H1 (cell line): ENCODE measurements around the gene ASXL1. TPM values are rescaled to one million over a fixed set of nuclear protein-coding genes. Genes with fewer than 3 reads are reported as not detected.

Experiments
- ATF2 ChIP-seq: IDR thresholded peaks from 2 replicates; pipeline ENCODE4 v1.6.1; 2012; ENCODE audit warnings: low read length, inconsistent platforms
- CTBP2 ChIP-seq: IDR thresholded peaks from 2 replicates; pipeline ENCODE4 v1.7.0; 2011; ENCODE audit warnings: borderline replicate concordance, mild to moderate bottlenecking, moderate library complexity, mixed read lengths, low read length; ENCODE audit not compliant: insufficient read depth, insufficient read length
- EGR1 ChIP-seq: IDR thresholded peaks from 2 replicates; pipeline ENCODE4 v1.6.1; 2011; ENCODE audit warnings: low read depth, low read length, borderline replicate concordance
- JUND ChIP-seq: IDR thresholded peaks from 2 replicates; pipeline ENCODE4 v1.6.1; 2011; ENCODE audit warnings: mild to moderate bottlenecking, improper control_type of control experiment, low read length
- KDM5A ChIP-seq: fragments of 200-600 bp; IDR thresholded peaks from 2 replicates; pipeline ENCODE4 v1.7.1; 2012; ENCODE audit warnings: mild to moderate bottlenecking, low read length, inconsistent platforms, mixed read lengths
- MAFK ChIP-seq: IDR thresholded peaks from 2 replicates; pipeline ENCODE4 v1.6.1; 2012; ENCODE audit warnings: low read depth, mild to moderate bottlenecking, improper control_type of control experiment, low read length
- POU5F1 ChIP-seq: IDR thresholded peaks from 2 replicates; pipeline ENCODE4 v1.6.1; 2011; ENCODE audit warnings: low read depth, mild to moderate bottlenecking, low read length, moderate library complexity
- YY1 ChIP-seq: IDR thresholded peaks from 2 replicates; pipeline ENCODE4 v1.6.1; 2011; ENCODE audit warnings: low read depth, mild to moderate bottlenecking, low read length
- polyA plus RNA-seq, 7 experiments: library from polyadenylated mRNA; depleted of rRNA in 3 of 7; stranded (reverse) in 5 of 7; unstranded in 2 of 7; fragments of >200 nt in 5 of 7; fragments of 200-250 nt in 2 of 7; gene quantifications; 1 replicate in 5 of 7; 2 replicates in 1 of 7; 4 replicates in 1 of 7; pipeline versions ENCODE4 v1.2.1 to v1.2.3, GENCODE V29; 2011 to 2013; ENCODE audit warnings: missing spikeins in 2 of 7, mixed read lengths in 2 of 7
- total RNA-seq: library from RNA; stranded (reverse); fragmentation: NEBNext Ultra II Directional; extraction: Animal tissue kit (Norgen Biotek cat#: 25700); gene quantifications from 2 replicates; pipeline ENCODE4 v1.2.1, GENCODE V29; 2021

ASXL1 gene
- total and polyA plus RNA-seq, 2 of the 8 experiments (the other 6 are each of a cell fraction or from before 2014, with no cell fraction given): 10.6 to 26.5 TPM

- no peak for TF ChIP-seq CTBP2
- TF ChIP-seq POU5F1: no peak
- TF ChIP-seq YY1: no peak
- no peak for TF ChIP-seq ATF2
- TF ChIP-seq KDM5A: no peak
- no peak for TF ChIP-seq JUND
- no peak for TF ChIP-seq EGR1
- TF ChIP-seq MAFK: no peak
These were observed 96.3 kb downstream of the ASXL1 start (continued) for GRCh38 chr20:32454164-32455145.
